PFSK-1 (cell line): ENCODE measurements around the gene GIMAP5.

Experiments
- FOXP2 ChIP-seq: optimal IDR thresholded peaks from 2 replicates; pipeline ENCODE3; 2011; ENCODE audit warnings: borderline replicate concordance, control low read depth, inconsistent platforms; ENCODE audit not compliant: insufficient read depth; ENCODE audit errors: extremely low read length, extremely low read depth
- POLR2AphosphoS5 ChIP-seq: IDR thresholded peaks from 2 replicates; pipeline ENCODE4 v1.6.1; 2012; ENCODE audit warnings: low read depth, mild to moderate bottlenecking, control low read depth, low read length, moderate library complexity
- REST ChIP-seq, 2 experiments: IDR thresholded peaks; 2 replicates each; pipeline versions ENCODE4 v1.6.1 to v1.8.0; 2011 to 2012; ENCODE audit warnings: low read depth in 2 of 2, low read length in 2 of 2, control low read depth in 1 of 2, inconsistent platforms in 1 of 2, mild to moderate bottlenecking in 1 of 2, moderate library complexity in 1 of 2; ENCODE audit not compliant: insufficient read depth in 1 of 2
- SIN3A ChIP-seq: IDR thresholded peaks from 2 replicates; pipeline ENCODE4 v1.6.1; 2012; ENCODE audit warnings: mild to moderate bottlenecking, low read length, moderate library complexity, borderline replicate concordance; ENCODE audit not compliant: insufficient read depth
- TAF1 ChIP-seq: IDR thresholded peaks from 2 replicates; pipeline ENCODE4 v1.6.1; 2012; ENCODE audit warnings: low read length, control low read depth, borderline replicate concordance; ENCODE audit not compliant: insufficient read depth

- TF ChIP-seq POLR2AphosphoS5 (no peak), TAF1 (no peak), REST (IDR thresholded peaks at IDR 0.05; ENCODE audit: insufficient read depth in 1 of 2, low read depth in 2 of 2, low read length in 2 of 2) (no peak), SIN3A (no peak), FOXP2 (no peak)
Measured at GRCh38 chr7:150780292-150780691, 43.1 kb downstream of the GIMAP5 start.
